HG03196 (cell line): ENCODE results near the gene EPS8.

Source experiments
- ATAC-seq: cut with Tn5 transposase; IDR thresholded peaks from one replicate; pipeline ENCODE4 v1.9.1; 2021; ENCODE audit not compliant: unreplicated experiment

Gene EPS8

GRCh38 chr12:15575671-15576541, 213.3 kb downstream of the EPS8 start:
- no peak for ATAC-seq

GRCh38 chr12:15574353-15574752, 214.8 kb downstream of the EPS8 start:
- no peak for ATAC-seq
